K562 (cell line): ENCODE data around the gene AK2. TPM values are rescaled to one million over a fixed set of nuclear protein-coding genes. Genes with fewer than 3 reads are reported as not detected.

Experiments
- CREB1 ChIP-seq, 2 experiments: sonication (generic) in 1 of 2; formaldehyde crosslinking in 1 of 2; IDR thresholded peaks; 2 replicates each; pipeline versions ENCODE4 v1.6.1 to v1.8.0; 2012 to 2022; ENCODE audit warnings: inconsistent platforms in 1 of 2, mild to moderate bottlenecking in 1 of 2, missing genetic modification reagents in 1 of 2, moderate library complexity in 1 of 2
- CREM ChIP-seq: IDR thresholded peaks from 2 replicates; pipeline ENCODE4 v1.6.1; 2014; ENCODE audit warnings: antibody characterized with exemption, low read depth
- GTF2A2 ChIP-seq: IDR thresholded peaks from 2 replicates; pipeline ENCODE4 v1.6.1; 2016; ENCODE audit warnings: mild to moderate bottlenecking, missing genetic modification characterization, missing compliant biosample characterization
- HNRNPH1 ChIP-seq: fragments of 200-400 bp; formaldehyde crosslinking; optimal IDR thresholded peaks from 2 replicates; pipeline ENCODE3; 2017; ENCODE audit warnings: low read depth, mild to moderate bottlenecking, low read length, moderate library complexity
- MAFK ChIP-seq: IDR thresholded peaks from 2 replicates; pipeline ENCODE4 v1.6.1; 2011; ENCODE audit warnings: low read length, improper control_type of control experiment
- MCM3 ChIP-seq: fragments of 450-650 bp; IDR thresholded peaks from 2 replicates; pipeline ENCODE4 v1.6.1; 2016
- MXI1 ChIP-seq: IDR thresholded peaks from 2 replicates; pipeline ENCODE4 v1.6.1; 2011; ENCODE audit warnings: low read depth, mild to moderate bottlenecking, improper control_type of control experiment, low read length
- NCOA6 ChIP-seq: fragments of 450-650 bp; IDR thresholded peaks from 2 replicates; pipeline ENCODE4 v1.6.1; 2017; ENCODE audit warnings: mild to moderate bottlenecking
- SMAD3 ChIP-seq: fragments of 450-650 bp; formaldehyde crosslinking; conservative IDR thresholded peaks from 2 replicates; pipeline ENCODE4 v1.4.0; 2020; ENCODE audit warnings: mild to moderate bottlenecking
- TRIM25 ChIP-seq: fragments of 450-650 bp; IDR thresholded peaks from 2 replicates; pipeline ENCODE4 v1.7.0; 2016; ENCODE audit warnings: borderline replicate concordance
- YY1 ChIP-seq, 3 experiments: IDR thresholded peaks; 2 replicates each; pipeline ENCODE4 v1.6.1; 2011; ENCODE audit warnings: low read length in 2 of 3, mild to moderate bottlenecking in 2 of 3, moderate library complexity in 2 of 3, borderline replicate concordance in 1 of 3, control low read depth in 1 of 3, low read depth in 1 of 3; ENCODE audit not compliant: insufficient read depth in 3 of 3, insufficient replicate concordance in 2 of 3, control insufficient read depth in 1 of 3, insufficient read length in 1 of 3; ENCODE audit errors: extremely low read depth in 1 of 3
- ZBTB2 ChIP-seq: fragments of 450-650 bp; IDR thresholded peaks from 2 replicates; pipeline ENCODE4 v1.6.1; 2016; ENCODE audit warnings: antibody characterized with exemption
- ZFX ChIP-seq: sonication (generic); formaldehyde crosslinking; IDR thresholded peaks from 2 replicates; pipeline ENCODE4 v1.8.0; 2022; ENCODE audit warnings: mild to moderate bottlenecking, missing genetic modification reagents, moderate library complexity
- ZNF12 ChIP-seq: sonication (generic); formaldehyde crosslinking; IDR thresholded peaks from 2 replicates; pipeline ENCODE4 v1.4.0; 2020; ENCODE audit warnings: mild to moderate bottlenecking, missing genetic modification reagents
- ZNF592 ChIP-seq: fragments of 450-650 bp; IDR thresholded peaks from 2 replicates; pipeline ENCODE4 v1.6.1; 2017; ENCODE audit warnings: antibody characterized with exemption, mild to moderate bottlenecking
- polyA plus RNA-seq, 8 experiments: library from polyadenylated mRNA; depleted of rRNA in 4 of 8; stranded (reverse) in 5 of 8; unstranded in 3 of 8; fragments of >200 nt; fragmentation: Nextera tagmentation in 2 of 8; fragmentation: Illumina TruSeq in 1 of 8; extraction: Ambion mirVana in 2 of 8; extraction: Trizol in 1 of 8; gene quantifications; 2 replicates each; pipeline versions ENCODE4 v1.2.1 to v1.2.3, GENCODE V29; 2011 to 2014; ENCODE audit warnings: inconsistent platforms in 1 of 8, missing spikeins in 1 of 8
- total RNA-seq, 7 experiments: library from RNA; depleted of rRNA in 6 of 7; stranded (reverse); fragments of >200 nt in 6 of 7; fragmentation: Illumina TruSeq in 2 of 7; extraction: Trizol in 2 of 7; gene quantifications; 2 replicates each; pipeline versions ENCODE4 v1.2.1 to v1.2.3, GENCODE V29; 2011 to 2021; ENCODE audit warnings: low replicate concordance in 1 of 7
- TF ChIP-seq, protein P1 (sequence below): fragments of 250-450 bp; sonication (Bioruptor Pico); IDR thresholded peaks from 2 replicates; pipeline ENCODE4 v1.5.0; 2020; ENCODE audit warnings: mild to moderate bottlenecking
- TF ChIP-seq, protein P2 (sequence below): sonication (generic); formaldehyde crosslinking; IDR thresholded peaks from 2 replicates; pipeline ENCODE4 v1.9.0; 2022; ENCODE audit warnings: mild to moderate bottlenecking, missing genetic modification reagents

The AK2 gene
- total and polyA plus RNA-seq, 9 of the 15 experiments (the other 6 are each of a cell fraction or from before 2014, with no cell fraction given): 105 to 1,050 (median 509) TPM

DNA sequence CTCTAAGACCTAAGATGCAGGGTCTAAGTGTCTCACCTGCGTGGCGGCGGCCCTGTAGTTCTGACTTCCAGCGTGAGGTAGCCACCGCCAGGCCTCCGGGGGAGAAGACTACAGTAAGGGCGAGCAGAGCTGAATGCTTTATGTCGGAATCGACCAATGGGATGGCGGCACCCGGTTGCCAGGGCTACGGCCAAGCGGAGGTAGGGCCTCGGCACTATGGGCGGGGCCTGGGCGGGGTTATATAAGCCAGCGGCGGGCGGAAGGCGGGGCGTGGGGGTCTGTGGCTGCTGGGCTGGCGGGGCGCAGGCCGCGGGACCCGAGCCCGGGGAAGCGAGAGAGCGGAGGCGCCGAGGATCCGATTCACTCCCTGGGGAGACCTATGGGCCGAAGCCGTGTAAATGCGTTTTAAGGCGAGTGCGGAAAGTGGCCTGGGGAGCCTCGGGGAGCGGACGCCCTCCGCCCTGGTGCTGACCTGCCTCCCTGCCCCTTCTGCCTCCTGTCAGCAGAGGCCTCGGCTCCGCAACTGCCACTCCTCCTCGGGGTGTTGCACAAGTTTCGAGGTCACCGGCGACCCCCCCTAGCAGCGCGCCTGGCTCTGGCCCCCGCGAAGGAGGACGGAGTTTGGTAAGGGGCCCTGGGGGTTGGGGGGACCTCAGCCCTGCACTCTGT, 44.3 kb upstream of the AK2 start, which contains the start of gene AZIN2 (continued):
- TF ChIP-seq ZNF12 (CRISPR knock-in tag): 0 out of 2 replicates have a peak, but pooled peaks have one; percentile 18
- TF ChIP-seq, protein P1, sequence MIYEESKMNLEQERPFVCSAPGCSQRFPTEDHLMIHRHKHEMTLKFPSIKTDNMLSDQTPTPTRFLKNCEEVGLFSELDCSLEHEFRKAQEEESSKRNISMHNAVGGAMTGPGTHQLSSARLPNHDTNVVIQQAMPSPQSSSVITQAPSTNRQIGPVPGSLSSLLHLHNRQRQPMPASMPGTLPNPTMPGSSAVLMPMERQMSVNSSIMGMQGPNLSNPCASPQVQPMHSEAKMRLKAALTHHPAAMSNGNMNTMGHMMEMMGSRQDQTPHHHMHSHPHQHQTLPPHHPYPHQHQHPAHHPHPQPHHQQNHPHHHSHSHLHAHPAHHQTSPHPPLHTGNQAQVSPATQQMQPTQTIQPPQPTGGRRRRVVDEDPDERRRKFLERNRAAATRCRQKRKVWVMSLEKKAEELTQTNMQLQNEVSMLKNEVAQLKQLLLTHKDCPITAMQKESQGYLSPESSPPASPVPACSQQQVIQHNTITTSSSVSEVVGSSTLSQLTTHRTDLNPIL (CRISPR knock-in tag): no peak
- no peak for TF ChIP-seq HNRNPH1
- TF ChIP-seq GTF2A2 (tag): peak; percentile 90
- TF ChIP-seq ZFX (CRISPR knock-in tag): no peak
- peak; percentile 59 for TF ChIP-seq ZBTB2
- TF ChIP-seq CREB1 (IDR thresholded peaks at IDR 0.05): no peak; the same call in 1 of the 2 replicates
- no peak for TF ChIP-seq CREB1 (CRISPR knock-in tag; IDR thresholded peaks at IDR 0.05)
- no peak for TF ChIP-seq ZNF592
- peak in 1 of 3 experiments; percentile 11 for TF ChIP-seq YY1 (IDR thresholded peaks at IDR 0.05; ENCODE audit: borderline replicate concordance in 1 of 3, control insufficient read depth in 1 of 3, extremely low read depth in 1 of 3, insufficient read depth in 3 of 3, insufficient read length in 1 of 3, insufficient replicate concordance in 2 of 3, low read depth in 1 of 3, low read length in 2 of 3)
- TF ChIP-seq, protein P2, sequence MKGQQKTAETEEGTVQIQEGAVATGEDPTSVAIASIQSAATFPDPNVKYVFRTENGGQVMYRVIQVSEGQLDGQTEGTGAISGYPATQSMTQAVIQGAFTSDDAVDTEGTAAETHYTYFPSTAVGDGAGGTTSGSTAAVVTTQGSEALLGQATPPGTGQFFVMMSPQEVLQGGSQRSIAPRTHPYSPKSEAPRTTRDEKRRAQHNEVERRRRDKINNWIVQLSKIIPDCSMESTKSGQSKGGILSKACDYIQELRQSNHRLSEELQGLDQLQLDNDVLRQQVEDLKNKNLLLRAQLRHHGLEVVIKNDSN (CRISPR knock-in tag): no peak
- TF ChIP-seq CREM: peak; percentile 23; the same call in 1 of the 2 replicates
- no peak for TF ChIP-seq MCM3
- TF ChIP-seq NCOA6: no peak
- TF ChIP-seq TRIM25: no peak
- no peak for TF ChIP-seq MAFK
- no peak for TF ChIP-seq SMAD3 (CRISPR knock-in tag)
- peak; percentile 95 for TF ChIP-seq MXI1
